ENCODE measurements around the gene FDX1.

- TF ChIP-seq CTCF (IDR thresholded peaks at IDR 0.05) (no peak), POLR2A (IDR thresholded peaks at IDR 0.05) (no peak), POLR2AphosphoS5 (IDR thresholded peaks at IDR 0.05) (no peak)
These were observed 39.4 kb downstream of the FDX1 start for GRCh38 chr11:110469127-110469526.
